Mesodermal cell (in vitro differentiated cells): ENCODE measurements around the gene VSIG2.

Experiments
- H3K27ac ChIP-seq: 2 replicates; pipeline ENCODE4 v1.7.0; 2013; ENCODE audit warnings: mild to moderate bottlenecking, low read depth, low read length, moderate library complexity; ENCODE audit not compliant: severe bottlenecking
- H3K36me3 ChIP-seq: 2 replicates; pipeline ENCODE4 v1.7.1; 2013; ENCODE audit warnings: mild to moderate bottlenecking, low read length, moderate library complexity; ENCODE audit not compliant: control insufficient read depth, insufficient read depth
- H3K4me1 ChIP-seq: one replicate; pipeline ENCODE4 v1.7.1; 2013; ENCODE audit warnings: mild to moderate bottlenecking, low read length; ENCODE audit not compliant: insufficient read depth, control insufficient read depth, poor library complexity, severe bottlenecking
- H3K4me3 ChIP-seq: 2 replicates; pipeline ENCODE4 v1.7.0; 2013; ENCODE audit warnings: low read length, control low read depth, mild to moderate bottlenecking; ENCODE audit not compliant: insufficient read depth, poor library complexity, severe bottlenecking; ENCODE audit errors: extremely low read depth
- H3K9me3 ChIP-seq: 2 replicates; pipeline ENCODE4 v1.7.1; 2013; ENCODE audit warnings: mild to moderate bottlenecking, low read length, moderate library complexity; ENCODE audit not compliant: control insufficient read depth
- WGBS, 2 experiments: methylation state at CpG; one replicate each; pipeline ENCODE4 v1.1.5; 2013; ENCODE audit warnings: missing lambda C conversion rate in 2 of 2; ENCODE audit not compliant: insufficient coverage in 2 of 2; 5-methylcytosine and 5-hydroxymethylcytosine counted together

VSIG2 gene

GRCh38 chr11:124762624-124763155, 10.6 kb upstream of the VSIG2 start:
- Histone ChIP-seq H3K36me3 (peaks cover 37% of the 10 kb centered on the region), H3K9me3 (no peaks in the 10 kb centered on the region), H3K4me1 (peaks cover 29% of the 10 kb centered on the region), H3K27ac (no peak overlapping the region), H3K4me3 (peak overlapping the region; percentile 54)
- 2 to 3% methylated on average over 35 to 41 of the region's 45 CpGs for WGBS, 2 experiments

- Histone ChIP-seq H3K9me3 (no peaks in the 10 kb centered on the region), H3K4me1 (peaks cover 29% of the 10 kb centered on the region), H3K36me3 (peaks cover 32% of the 10 kb centered on the region), H3K27ac (peak within 1 kb of the TSS; percentile 45), H3K4me3 (peak within 1 kb of the TSS; percentile 54)
- WGBS, 2 experiments, result 0 to 1% methylated on average over 35 to 47 of the region's 55 CpGs
Measured at GRCh38 chr11:124762105-124762623, 10.1 kb upstream of the VSIG2 start, which contains the start of gene ESAM. Gene ESAM, minus strand, starts transcription at chr11:124762290. Its CDS starts 136 bp downstream, at chr11:124762154.

GRCh38 chr11:124761301-124762104, 9.4 kb upstream of the VSIG2 start:
- Histone ChIP-seq H3K4me1 (peaks cover 32% of the 10 kb centered on the region), H3K9me3 (no peaks in the 10 kb centered on the region), H3K4me3 (peak overlapping the region; percentile 54), H3K27ac (peak overlapping the region; percentile 45), H3K36me3 (peaks cover 31% of the 10 kb centered on the region)
- 2 to 12% methylated on average over 11 to 12 of the region's 25 CpGs for WGBS, 2 experiments

GRCh38 chr11:124760806-124761205, 8.8 kb upstream of the VSIG2 start:
- Histone ChIP-seq H3K4me1 (peaks cover 33% of the 10 kb centered on the region), H3K27ac (peak overlapping the region; percentile 50), H3K4me3 (peak overlapping the region; percentile 54), H3K36me3 (peaks cover 24% of the 10 kb centered on the region), H3K9me3 (no peaks in the 10 kb centered on the region)
- WGBS, 2 experiments, result 57 to 58% methylated on average over 2 of the region's 3 CpGs

GRCh38 chr11:124760205-124760652, 8.2 kb upstream of the VSIG2 start:
- H3K9me3 ChIP-seq, result no peaks in the 10 kb centered on the region
- H3K4me3 ChIP-seq, result peak overlapping the region; percentile 54
- H3K27ac ChIP-seq, result peak overlapping the region; percentile 50
- peaks cover 33% of the 10 kb centered on the region for H3K4me1 ChIP-seq
- peaks cover 19% of the 10 kb centered on the region for H3K36me3 ChIP-seq
- 6 to 8% methylated on average over 20 to 25 of the region's 25 CpGs for WGBS, 2 experiments

GRCh38 chr11:124759266-124760204, 7.5 kb upstream of the VSIG2 start:
- Histone ChIP-seq H3K36me3 (peaks cover 15% of the 10 kb centered on the region), H3K4me3 (peak overlapping the region; percentile 54), H3K4me1 (peaks cover 37% of the 10 kb centered on the region), H3K27ac (peak overlapping the region; percentile 50), H3K9me3 (no peaks in the 10 kb centered on the region)
- 15 to 21% methylated on average over 36 to 40 of the region's 52 CpGs for WGBS, 2 experiments

- peaks cover 11% of the 10 kb centered on the region for H3K36me3 ChIP-seq
- peaks cover 45% of the 10 kb centered on the region for H3K4me1 ChIP-seq
- 4 to 10% methylated on average over 43 to 46 of the region's 53 CpGs for WGBS, 2 experiments
- H3K27ac ChIP-seq, result no peak overlapping the region
- H3K4me3 ChIP-seq, result peak overlapping the region; percentile 54
- no peaks in the 10 kb centered on the region for H3K9me3 ChIP-seq
Measured at GRCh38 chr11:124758355-124759265, 6.6 kb upstream of the VSIG2 start.

GRCh38 chr11:124757320-124757719, 5.3 kb upstream of the VSIG2 start:
- Histone ChIP-seq H3K9me3 (no peaks in the 10 kb centered on the region), H3K4me3 (no peak overlapping the region), H3K27ac (no peak overlapping the region), H3K36me3 (peaks cover 15% of the 10 kb centered on the region), H3K4me1 (peaks cover 44% of the 10 kb centered on the region)
- 88 to 100% methylated on average over 2 to 3 of the region's 3 CpGs for WGBS, 2 experiments

GRCh38 chr11:124756753-124757227, 4.7 kb upstream of the VSIG2 start:
- WGBS, 2 experiments, result 82 to 84% methylated on average over 3 to 6 of the region's 6 CpGs
- Histone ChIP-seq H3K36me3 (peaks cover 15% of the 10 kb centered on the region), H3K27ac (no peak overlapping the region), H3K4me1 (peaks cover 44% of the 10 kb centered on the region), H3K4me3 (no peak overlapping the region), H3K9me3 (no peaks in the 10 kb centered on the region)
